Fibroblast of lung (primary cell): ENCODE measurements around the gene NEK9.

Experiments used
- EZH2 ChIP-seq: IDR thresholded peaks from 2 replicates; pipeline ENCODE4 v1.5.1; 2012; ENCODE audit warnings: low read length, control low read depth, mild to moderate bottlenecking; ENCODE audit errors: missing control alignments
- TF ChIP-seq, protein P1 (sequence below), 2 donors: IDR thresholded peaks in 1 of 2; conservative IDR thresholded peaks in 1 of 2; 1 replicate in 1 of 2; 2 replicates in 1 of 2; pipeline ENCODE4 v1.5.1; 2011 to 2012; ENCODE audit warnings: low read length in 2 of 2, control low read depth in 1 of 2, inconsistent platforms in 1 of 2, low read depth in 1 of 2, mild to moderate bottlenecking in 1 of 2

DNA sequence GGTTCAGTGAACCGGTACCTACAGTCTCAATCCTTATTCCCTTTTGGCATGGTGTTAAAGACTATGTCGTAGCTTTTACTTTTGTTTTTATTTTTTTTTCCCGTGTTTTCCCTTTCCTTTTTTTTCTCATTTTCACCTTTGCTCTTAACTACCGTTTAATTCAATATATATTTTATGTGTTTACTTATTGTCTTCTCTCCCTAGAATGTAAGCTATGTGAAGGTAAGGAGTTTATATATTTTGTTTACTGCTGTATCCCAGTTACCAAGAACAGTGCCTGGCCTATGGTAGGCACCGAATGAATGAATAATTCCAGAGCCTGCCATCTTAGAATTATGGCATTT, 75.3 kb downstream of the NEK9 start:
- TF ChIP-seq, protein P1, sequence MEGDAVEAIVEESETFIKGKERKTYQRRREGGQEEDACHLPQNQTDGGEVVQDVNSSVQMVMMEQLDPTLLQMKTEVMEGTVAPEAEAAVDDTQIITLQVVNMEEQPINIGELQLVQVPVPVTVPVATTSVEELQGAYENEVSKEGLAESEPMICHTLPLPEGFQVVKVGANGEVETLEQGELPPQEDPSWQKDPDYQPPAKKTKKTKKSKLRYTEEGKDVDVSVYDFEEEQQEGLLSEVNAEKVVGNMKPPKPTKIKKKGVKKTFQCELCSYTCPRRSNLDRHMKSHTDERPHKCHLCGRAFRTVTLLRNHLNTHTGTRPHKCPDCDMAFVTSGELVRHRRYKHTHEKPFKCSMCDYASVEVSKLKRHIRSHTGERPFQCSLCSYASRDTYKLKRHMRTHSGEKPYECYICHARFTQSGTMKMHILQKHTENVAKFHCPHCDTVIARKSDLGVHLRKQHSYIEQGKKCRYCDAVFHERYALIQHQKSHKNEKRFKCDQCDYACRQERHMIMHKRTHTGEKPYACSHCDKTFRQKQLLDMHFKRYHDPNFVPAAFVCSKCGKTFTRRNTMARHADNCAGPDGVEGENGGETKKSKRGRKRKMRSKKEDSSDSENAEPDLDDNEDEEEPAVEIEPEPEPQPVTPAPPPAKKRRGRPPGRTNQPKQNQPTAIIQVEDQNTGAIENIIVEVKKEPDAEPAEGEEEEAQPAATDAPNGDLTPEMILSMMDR (conservative IDR thresholded peaks at IDR 0.05 in 1 of 2, IDR thresholded peaks at IDR 0.05 in 1 of 2; ENCODE audit: low read depth in 1 of 2, low read length in 2 of 2), result no peak
- TF ChIP-seq EZH2, result no peak
